ENCODE data around the gene DPAGT1.

DPAGT1 gene

DNA sequence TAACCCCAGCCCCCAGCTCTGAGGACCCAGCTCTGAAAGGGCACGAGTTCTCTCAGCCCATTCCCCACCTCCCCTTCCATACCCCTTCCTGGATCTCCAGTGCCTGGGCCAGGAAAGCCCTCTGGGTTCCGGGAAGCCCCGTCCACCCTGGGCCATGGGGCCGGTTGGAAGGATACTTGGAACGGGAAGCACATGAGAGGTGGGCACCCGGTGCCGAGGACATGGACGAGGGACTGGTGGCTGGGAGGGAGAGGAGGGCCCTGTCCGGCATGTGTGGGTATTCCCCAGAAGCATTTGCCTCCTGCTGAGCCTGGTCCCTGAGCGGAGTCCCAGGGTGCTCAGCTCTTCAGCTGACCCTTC is 14.6 kb upstream of the DPAGT1 start:
- H4K20me1 ChIP-seq (ENCODE audit: insufficient read depth, low read length): 0 out of 2 replicates have a peak, but pooled peaks cover 3% of the 10 kb centered on the region
- no peak for ATAC-seq (ENCODE audit: insufficient read depth, low read depth)
- no peak overlapping the region for H2AFZ ChIP-seq (ENCODE audit: low read depth, low read length)
- no peaks in the 10 kb centered on the region for H3K9me3 ChIP-seq (ENCODE audit: insufficient read depth, low read length, severe bottlenecking)
- no peak for DNase-seq
- H3K36me3 ChIP-seq (ENCODE audit: insufficient read depth, low read length): peaks cover 61% of the 10 kb centered on the region
- no peak overlapping the region for H3K27ac ChIP-seq (ENCODE audit: low read length)
- H3K4me2 ChIP-seq (ENCODE audit: insufficient read depth, low read length): no peak overlapping the region
- H3K79me2 ChIP-seq (ENCODE audit: insufficient read depth, low read length): 0 out of 2 replicates have a peak, but pooled peaks cover 4% of the 10 kb centered on the region
- no peak overlapping the region for H3K4me3 ChIP-seq (ENCODE audit: low read depth in 1 of 2, low read length in 2 of 2)
- H3K27me3 ChIP-seq (ENCODE audit: insufficient read depth, low read length, poor library complexity): no peaks in the 10 kb centered on the region
- no peak overlapping the region for H3K9ac ChIP-seq (ENCODE audit: low read depth, low read length)
- TF ChIP-seq EZH2 (IDR thresholded peaks at IDR 0.05; ENCODE audit: borderline replicate concordance, low read depth, low read length, severe bottlenecking) (no peak), CTCF (IDR thresholded peaks at IDR 0.05; ENCODE audit: borderline replicate concordance, extremely low read depth, low read length, poor library complexity, severe bottlenecking) (no peak)
- peaks cover 14% of the 10 kb centered on the region for H3K4me1 ChIP-seq (ENCODE audit: insufficient read depth, low read length)

DNA sequence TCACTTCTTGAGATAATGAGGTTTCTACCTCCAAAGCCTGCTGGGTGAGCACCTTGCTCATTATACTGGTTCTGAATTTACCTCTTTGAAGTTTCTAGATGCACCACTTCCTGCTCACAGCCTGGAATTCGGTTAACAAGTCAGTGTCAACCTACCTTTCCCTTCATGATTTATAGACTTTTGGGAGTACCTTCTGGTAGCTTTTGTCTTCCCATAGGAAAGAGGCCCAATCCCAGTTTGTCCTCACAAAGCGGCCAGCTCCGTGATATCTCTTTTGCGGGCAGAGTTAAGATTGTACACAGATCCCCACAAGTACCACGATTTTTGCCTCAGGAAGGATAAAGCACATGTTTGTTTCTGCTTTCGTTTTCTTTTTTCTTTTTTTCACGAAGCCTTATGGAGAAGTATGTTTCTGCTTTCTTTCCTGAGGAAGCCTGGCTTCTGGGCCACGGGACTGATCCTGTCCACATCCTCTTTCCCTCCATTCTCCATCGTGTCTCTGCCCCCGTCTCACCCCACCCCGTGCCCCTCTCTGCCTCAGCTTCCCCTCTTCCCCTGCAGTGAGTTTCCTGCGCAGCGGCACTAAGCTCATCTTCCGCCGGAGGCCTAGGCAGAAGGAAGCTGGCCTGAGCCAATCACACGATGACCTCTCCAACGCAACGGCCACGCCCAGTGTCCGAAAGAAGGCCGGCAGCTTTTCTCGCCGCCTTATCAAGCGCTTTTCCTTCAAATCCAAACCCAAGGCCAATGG is 14.0 kb upstream of the DPAGT1 start:
- H3K27ac ChIP-seq (ENCODE audit: low read length): no peak overlapping the region
- H3K36me3 ChIP-seq (ENCODE audit: insufficient read depth, low read length): peaks cover 66% of the 10 kb centered on the region
- no peak overlapping the region for H3K4me2 ChIP-seq (ENCODE audit: insufficient read depth, low read length)
- peaks cover 9% of the 10 kb centered on the region for H3K4me1 ChIP-seq (ENCODE audit: insufficient read depth, low read length)
- H3K4me3 ChIP-seq (ENCODE audit: low read depth in 1 of 2, low read length in 2 of 2): no peak overlapping the region
- TF ChIP-seq EZH2 (IDR thresholded peaks at IDR 0.05; ENCODE audit: borderline replicate concordance, low read depth, low read length, severe bottlenecking) (no peak), CTCF (IDR thresholded peaks at IDR 0.05; ENCODE audit: borderline replicate concordance, extremely low read depth, low read length, poor library complexity, severe bottlenecking) (no peak)
- no peaks in the 10 kb centered on the region for H3K27me3 ChIP-seq (ENCODE audit: insufficient read depth, low read length, poor library complexity)
- H2AFZ ChIP-seq (ENCODE audit: low read depth, low read length): no peak overlapping the region
- peak; percentile 67; the same call in 2 of the 3 replicates for ATAC-seq (ENCODE audit: insufficient read depth, low read depth)
- 0 out of 2 replicates have a peak, but pooled peaks cover 3% of the 10 kb centered on the region for H4K20me1 ChIP-seq (ENCODE audit: insufficient read depth, low read length)
- no peaks in the 10 kb centered on the region for H3K9me3 ChIP-seq (ENCODE audit: insufficient read depth, low read length, severe bottlenecking)
- H3K79me2 ChIP-seq (ENCODE audit: insufficient read depth, low read length): peaks cover 4% of the 10 kb centered on the region
- DNase-seq: no peak
- no peak overlapping the region for H3K9ac ChIP-seq (ENCODE audit: low read depth, low read length)

DNA sequence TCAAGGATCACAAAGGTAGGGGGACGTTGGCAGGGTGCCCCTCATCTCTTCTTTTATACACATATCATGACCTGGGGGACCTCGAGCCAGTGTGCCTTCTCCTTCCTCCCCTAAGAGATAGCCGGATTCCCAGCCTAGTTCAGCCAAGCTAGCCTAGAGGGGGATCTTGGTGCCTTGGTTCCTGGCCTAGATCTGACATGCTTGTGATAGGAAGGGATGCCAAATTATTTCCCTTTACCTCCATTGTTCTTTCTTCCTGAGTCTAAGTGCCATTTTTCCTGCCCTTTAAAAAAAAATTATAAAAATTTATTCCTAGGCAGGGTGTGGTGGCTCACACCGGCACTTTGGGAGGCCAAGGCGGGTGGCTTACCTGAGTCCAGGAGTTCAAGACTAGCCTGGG is 12.7 kb upstream of the DPAGT1 start:
- no peak overlapping the region for H2AFZ ChIP-seq (ENCODE audit: low read depth, low read length)
- H3K79me2 ChIP-seq (ENCODE audit: insufficient read depth, low read length): peaks cover 16% of the 10 kb centered on the region
- H3K4me1 ChIP-seq (ENCODE audit: insufficient read depth, low read length): peaks cover 12% of the 10 kb centered on the region
- TF ChIP-seq CTCF (IDR thresholded peaks at IDR 0.05; ENCODE audit: borderline replicate concordance, extremely low read depth, low read length, poor library complexity, severe bottlenecking) (no peak), EZH2 (IDR thresholded peaks at IDR 0.05; ENCODE audit: borderline replicate concordance, low read depth, low read length, severe bottlenecking) (no peak)
- H3K9me3 ChIP-seq (ENCODE audit: insufficient read depth, low read length, severe bottlenecking): no peaks in the 10 kb centered on the region
- H3K4me2 ChIP-seq (ENCODE audit: insufficient read depth, low read length): no peak overlapping the region
- ATAC-seq (ENCODE audit: insufficient read depth, low read depth): no peak
- no peak overlapping the region for H3K27ac ChIP-seq (ENCODE audit: low read length)
- peaks cover 76% of the 10 kb centered on the region for H3K36me3 ChIP-seq (ENCODE audit: insufficient read depth, low read length)
- H3K4me3 ChIP-seq (ENCODE audit: low read depth in 1 of 2, low read length in 2 of 2): no peak overlapping the region
- DNase-seq: no peak
- H4K20me1 ChIP-seq (ENCODE audit: insufficient read depth, low read length): 0 out of 2 replicates have a peak, but pooled peaks cover 3% of the 10 kb centered on the region
- no peak overlapping the region for H3K9ac ChIP-seq (ENCODE audit: low read depth, low read length)
- no peaks in the 10 kb centered on the region for H3K27me3 ChIP-seq (ENCODE audit: insufficient read depth, low read length, poor library complexity)

Data from DND-41 (cell line).